Endodermal cell (in vitro differentiated cells): Measurements from ENCODE around the gene THAP10. TPM values are rescaled to one million over a fixed set of nuclear protein-coding genes. Genes with fewer than 3 reads are reported as not detected.

Experiments used
- DNase-seq: peaks from one replicate; pipeline ENCODE4 v3.0.0-alpha.2; 2017
- H3K27ac ChIP-seq: 2 replicates; pipeline ENCODE4 v1.5.1; 2013; ENCODE audit warnings: mild to moderate bottlenecking, low read depth, low read length, moderate library complexity
- H3K27me3 ChIP-seq: 2 replicates; pipeline ENCODE4 v1.6.1; 2013; ENCODE audit warnings: mild to moderate bottlenecking, low read length, moderate library complexity; ENCODE audit not compliant: insufficient read depth, control insufficient read depth, poor library complexity, severe bottlenecking
- H3K36me3 ChIP-seq: 2 replicates; pipeline ENCODE4 v1.7.0; 2013; ENCODE audit warnings: mild to moderate bottlenecking, low read length, moderate library complexity; ENCODE audit not compliant: control insufficient read depth, insufficient read depth
- H3K4me1 ChIP-seq: one replicate; pipeline ENCODE4 v1.7.0; 2013; ENCODE audit warnings: low read length; ENCODE audit not compliant: control insufficient read depth, insufficient read depth
- H3K4me3 ChIP-seq: 2 replicates; pipeline ENCODE4 v1.5.1; 2013; ENCODE audit warnings: mild to moderate bottlenecking, low read length, moderate library complexity
- H3K9ac ChIP-seq: 2 replicates; pipeline ENCODE4 v1.6.1; 2013; ENCODE audit warnings: mild to moderate bottlenecking, low read length, moderate library complexity; ENCODE audit not compliant: poor library complexity, severe bottlenecking; ENCODE audit errors: extremely low read depth
- H3K9me3 ChIP-seq: 2 replicates; pipeline ENCODE4 v1.6.1; 2013; ENCODE audit warnings: mild to moderate bottlenecking, low read length, moderate library complexity; ENCODE audit not compliant: control insufficient read depth
- H3K27ac Mint-ChIP-seq: 2 replicates; pipeline ENCODE4 v1.8.0; 2020; ENCODE audit warnings: mixed read lengths
- H3K27me3 Mint-ChIP-seq: 2 replicates; pipeline ENCODE4 v1.8.0; 2021; ENCODE audit warnings: mild to moderate bottlenecking, mixed read lengths; ENCODE audit not compliant: insufficient read depth
- H3K36me3 Mint-ChIP-seq: 2 replicates; pipeline ENCODE4 v1.8.0; 2020; ENCODE audit warnings: low read depth, mixed read lengths
- H3K4me1 Mint-ChIP-seq: 2 replicates; pipeline ENCODE4 v1.8.0; 2020; ENCODE audit warnings: mixed read lengths
- H3K4me3 Mint-ChIP-seq: 2 replicates; pipeline ENCODE4 v1.8.0; 2020; ENCODE audit warnings: mild to moderate bottlenecking, moderate library complexity, mixed read lengths
- H3K9me3 Mint-ChIP-seq: 2 replicates; pipeline ENCODE4 v1.8.0; 2020; ENCODE audit warnings: mild to moderate bottlenecking, mixed read lengths
- WGBS, 2 experiments: methylation state at CpG; one replicate each; pipeline versions ENCODE4 v1.1.5 to v1.1.7; 2013; ENCODE audit warnings: missing lambda C conversion rate in 2 of 2, mixed read lengths in 1 of 2; ENCODE audit not compliant: insufficient coverage in 1 of 2, insufficient read length in 1 of 2; 5-methylcytosine and 5-hydroxymethylcytosine counted together
- long read RNA-seq, 4 experiments: library from polyadenylated mRNA in 2 of 4; library from RNA in 1 of 4; library from capped mRNA in 1 of 4; stranded (forward) in 3 of 4; unstranded in 1 of 4; transcript quantifications; one replicate each; pipeline ENCODE4 v2.0.0, GENCODE V29; 2020 to 2021; ENCODE audit warnings: inconsistent platforms in 1 of 4
- polyA plus RNA-seq, 2 experiments: library from polyadenylated mRNA; stranded (reverse); fragments of 50-300 nt; gene quantifications; one replicate each; pipeline ENCODE4 v1.2.3, GENCODE V29; 2013
- total RNA-seq, 2 donors: library from RNA; stranded (reverse); fragmentation: NEBNext Ultra II Directional in 1 of 2; extraction: Animal tissue kit (Norgen Biotek cat#: 25700) in 1 of 2; gene quantifications; 2 replicates in 1 of 2; 3 replicates in 1 of 2; pipeline ENCODE4 v1.2.1, GENCODE V29; 2021
- TF ChIP-seq, protein P1 (sequence below): fragments of 200-600 bp; sonication (generic); conservative IDR thresholded peaks from 2 replicates; pipeline ENCODE4 v1.5.0; 2021; ENCODE audit warnings: antibody characterized with exemption, mild to moderate bottlenecking

THAP10 gene
- 1 to 10 TPM; 2.4 to 6.1 TPM for total RNA-seq
- 6.4 TPM for polyA plus RNA-seq (2013, experiment 1 of 2)
- polyA plus RNA-seq (2013, experiment 2 of 2): 6.4 TPM
- long read RNA-seq, experiment 1, partial matches to known transcripts: 0 of 4 reads
- long read RNA-seq, experiment 1, other reads (novel, unspliced or antisense): 1 of 4 reads
- long read RNA-seq, experiment 2, transcript THAP10-201 (3 exons, 2,399 nt): major isoform, 9 of 10 reads
- long read RNA-seq, experiment 2, partial matches to known transcripts: 0 of 10 reads
- long read RNA-seq, experiment 2, other reads (novel, unspliced or antisense): 1 of 10 reads
- long read RNA-seq, experiment 3, transcript THAP10-201 (3 exons, 2,399 nt): major isoform, 21 of 24 reads
- long read RNA-seq, experiment 3, partial matches to known transcripts: 1 of 24 reads
- long read RNA-seq, experiment 3, other reads (novel, unspliced or antisense): 2 of 24 reads
- long read RNA-seq, experiment 4, partial matches to known transcripts: 0 of 6 reads
- long read RNA-seq, experiment 4, other reads (novel, unspliced or antisense): 2 of 6 reads

DNA sequence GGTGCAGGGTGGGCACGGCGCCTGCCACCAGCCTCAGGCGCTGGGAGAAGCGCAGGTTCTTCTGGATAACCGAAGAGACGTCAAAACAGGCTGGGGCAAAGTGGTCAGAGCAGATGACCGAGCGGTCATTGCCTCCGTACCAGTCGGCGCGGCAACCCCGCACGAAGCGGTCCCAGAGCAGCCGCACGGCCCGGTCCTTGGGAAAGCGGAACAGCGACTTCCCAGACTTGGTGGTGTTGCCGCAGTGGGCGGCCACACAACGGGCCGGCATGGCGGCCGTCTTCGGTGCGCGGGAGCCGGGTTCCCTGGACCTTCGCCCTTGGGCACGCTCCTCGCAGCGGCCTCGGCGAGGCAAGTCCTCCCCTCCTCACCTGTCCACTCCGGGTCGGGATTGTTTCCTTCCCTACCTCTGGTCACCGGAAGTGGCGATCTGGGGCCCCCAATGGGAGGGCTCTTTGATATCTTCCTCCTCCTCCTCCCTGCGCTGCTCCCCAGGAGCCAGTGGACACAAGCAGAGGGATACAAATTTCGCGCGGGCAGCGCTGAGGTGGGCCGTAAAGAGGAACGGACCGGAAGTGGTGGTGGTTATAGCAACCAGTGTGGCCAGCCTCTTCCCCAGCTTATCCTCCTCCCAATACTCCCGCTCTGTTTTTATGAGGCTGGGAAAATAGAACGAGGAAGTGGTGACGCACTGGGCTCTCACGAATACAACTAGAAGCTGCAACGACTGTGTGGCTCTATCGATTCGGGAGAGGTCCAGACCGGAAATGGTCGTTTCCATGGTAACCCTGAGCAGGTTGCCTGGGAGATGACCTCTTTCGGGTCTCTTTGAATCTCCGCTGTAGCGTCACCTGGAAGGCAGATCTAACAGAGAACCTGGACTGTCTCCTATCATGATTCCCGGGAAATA is at the start of gene THAP10, which contains the start of gene LRRC49:
Gene THAP10 (minus strand): TSS at position 432 of the 910 bp plus-strand sequence. CDS start 161 bp downstream, at position 271.
Gene LRRC49 (plus strand): TSS at position 825 of the 910 bp plus-strand sequence. CDS start 69 bp downstream, at position 894.
- H3K4me1 Mint-ChIP-seq: peaks cover 11% of the 10 kb centered on the region
- WGBS, 2 experiments: 0% methylated on average over 24 to 61 of the region's 61 CpGs
- TF ChIP-seq, protein P1, sequence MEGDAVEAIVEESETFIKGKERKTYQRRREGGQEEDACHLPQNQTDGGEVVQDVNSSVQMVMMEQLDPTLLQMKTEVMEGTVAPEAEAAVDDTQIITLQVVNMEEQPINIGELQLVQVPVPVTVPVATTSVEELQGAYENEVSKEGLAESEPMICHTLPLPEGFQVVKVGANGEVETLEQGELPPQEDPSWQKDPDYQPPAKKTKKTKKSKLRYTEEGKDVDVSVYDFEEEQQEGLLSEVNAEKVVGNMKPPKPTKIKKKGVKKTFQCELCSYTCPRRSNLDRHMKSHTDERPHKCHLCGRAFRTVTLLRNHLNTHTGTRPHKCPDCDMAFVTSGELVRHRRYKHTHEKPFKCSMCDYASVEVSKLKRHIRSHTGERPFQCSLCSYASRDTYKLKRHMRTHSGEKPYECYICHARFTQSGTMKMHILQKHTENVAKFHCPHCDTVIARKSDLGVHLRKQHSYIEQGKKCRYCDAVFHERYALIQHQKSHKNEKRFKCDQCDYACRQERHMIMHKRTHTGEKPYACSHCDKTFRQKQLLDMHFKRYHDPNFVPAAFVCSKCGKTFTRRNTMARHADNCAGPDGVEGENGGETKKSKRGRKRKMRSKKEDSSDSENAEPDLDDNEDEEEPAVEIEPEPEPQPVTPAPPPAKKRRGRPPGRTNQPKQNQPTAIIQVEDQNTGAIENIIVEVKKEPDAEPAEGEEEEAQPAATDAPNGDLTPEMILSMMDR: no peak
- H3K9me3 ChIP-seq: no peaks in the 10 kb centered on the region
- H3K9me3 Mint-ChIP-seq: no peaks in the 10 kb centered on the region
- no peaks in the 10 kb centered on the region for H3K27me3 Mint-ChIP-seq
- no peaks in the 10 kb centered on the region for H3K36me3 Mint-ChIP-seq
- DNase-seq: peak; percentile 94
- peak within 1 kb of the TSS; percentile 31 for H3K9ac ChIP-seq
- H3K4me3 ChIP-seq: peak within 1 kb of the TSS; percentile 97
- H3K4me3 Mint-ChIP-seq: peak within 1 kb of the TSS; percentile 86
- H3K27ac Mint-ChIP-seq: peak within 1 kb of the TSS; percentile 91
- H3K36me3 ChIP-seq: no peaks in the 10 kb centered on the region
- H3K4me1 ChIP-seq: no peaks in the 10 kb centered on the region
- H3K27ac ChIP-seq: peak within 1 kb of the TSS; percentile 85
- H3K27me3 ChIP-seq: no peaks in the 10 kb centered on the region

DNA sequence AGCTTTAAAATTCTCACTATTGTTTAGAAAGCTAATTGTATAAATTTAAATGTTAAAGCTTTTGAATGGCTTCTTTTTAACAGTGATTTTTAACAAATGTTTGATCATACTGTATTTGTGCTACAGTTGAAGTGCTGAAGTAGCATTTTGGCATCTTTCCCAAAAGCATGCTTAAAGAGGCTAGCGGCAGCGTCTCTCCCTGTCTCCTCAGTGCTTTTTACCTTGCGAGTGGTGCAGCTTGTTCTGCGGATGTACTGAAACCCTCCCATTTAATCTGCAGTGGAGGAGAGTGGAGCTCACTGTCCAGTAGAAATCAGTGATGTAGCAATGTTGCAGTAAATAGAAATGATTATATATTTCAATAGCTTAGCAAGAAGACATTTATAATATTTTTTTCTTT is 44.1 kb upstream of the THAP10 start:
- TF ChIP-seq, protein P1: no peak
- peaks cover 3% of the 10 kb centered on the region for H3K4me1 Mint-ChIP-seq
- WGBS, 2 experiments: 92 to 94% methylated on average over 3 to 4 of the region's 4 CpGs
- H3K9me3 Mint-ChIP-seq: no peaks in the 10 kb centered on the region
- H3K27me3 Mint-ChIP-seq: no peaks in the 10 kb centered on the region
- H3K4me3 Mint-ChIP-seq: no peak overlapping the region
- H3K36me3 Mint-ChIP-seq: no peaks in the 10 kb centered on the region
- no peaks in the 10 kb centered on the region for H3K9me3 ChIP-seq
- H3K4me1 ChIP-seq: no peaks in the 10 kb centered on the region
- no peaks in the 10 kb centered on the region for H3K36me3 ChIP-seq
- H3K9ac ChIP-seq: no peak overlapping the region
- no peak for DNase-seq
- no peak overlapping the region for H3K4me3 ChIP-seq
- no peak overlapping the region for H3K27ac Mint-ChIP-seq
- no peaks in the 10 kb centered on the region for H3K27me3 ChIP-seq
- no peak overlapping the region for H3K27ac ChIP-seq

DNA sequence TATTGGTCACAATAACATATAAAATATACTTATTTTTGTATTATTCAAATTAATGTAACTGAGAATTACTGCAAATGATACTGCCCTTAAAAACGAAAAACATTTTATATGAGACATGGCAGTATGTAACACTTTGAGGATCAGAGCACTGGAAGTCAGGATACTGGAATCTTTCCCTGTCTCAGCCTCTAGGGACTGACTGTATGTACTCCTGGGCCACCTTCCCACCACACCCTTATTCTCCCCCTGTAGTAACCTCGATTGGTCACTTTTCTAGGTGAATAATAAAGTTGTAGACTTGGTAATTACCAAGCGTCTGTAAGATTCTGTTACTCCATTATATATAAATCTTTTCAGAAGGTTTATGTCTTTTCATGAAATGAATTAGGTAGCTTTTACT is 43.4 kb upstream of the THAP10 start:
- no peak overlapping the region for H3K27ac ChIP-seq
- no peaks in the 10 kb centered on the region for H3K4me1 ChIP-seq
- H3K36me3 ChIP-seq: no peaks in the 10 kb centered on the region
- Mint-ChIP-seq H3K4me1 (peaks cover 3% of the 10 kb centered on the region), H3K27me3 (no peaks in the 10 kb centered on the region), H3K36me3 (no peaks in the 10 kb centered on the region), H3K27ac (no peak overlapping the region), H3K9me3 (no peaks in the 10 kb centered on the region), H3K4me3 (no peak overlapping the region)
- H3K4me3 ChIP-seq: no peak overlapping the region
- no peaks in the 10 kb centered on the region for H3K27me3 ChIP-seq
- no peak for DNase-seq
- no peak overlapping the region for H3K9ac ChIP-seq
- TF ChIP-seq, protein P1: peak; percentile 35
- no peaks in the 10 kb centered on the region for H3K9me3 ChIP-seq
- WGBS, 2 experiments: 86% methylated on average over 1 of the region's 3 CpGs; no CpG with 5 or more reads in 1 of the 2 experiments
